GM18507 (cell line): ENCODE results near the gene GPATCH2.
"Not testable (repeated sequence)": the region's sequence is repeated elsewhere in the genome, so short reads cannot be mapped to it uniquely, and the experiment has no call there.

Experiments used
- DNase-seq: peaks from one replicate; pipeline ENCODE4 v3.0.0; 2011; ENCODE audit warnings: low read depth; ENCODE audit not compliant: insufficient read length; ENCODE audit errors: extremely low spot score
- FAIRE-seq: peaks from 2 replicates; lab custom pipeline; 2011; peaks lifted over from hg19 to GRCh38; lab: Jason Lieb, UNC

The GPATCH2 gene

GRCh38 chr1:217402301-217402700 is 228.6 kb downstream of the GPATCH2 start:
- DNase-seq, result no peak
- FAIRE-seq, result no peak

GRCh38 chr1:217393896-217394295 is 237.0 kb downstream of the GPATCH2 start:
- FAIRE-seq (no peak), DNase-seq (no peak)

GRCh38 chr1:217392441-217392840 is 238.4 kb downstream of the GPATCH2 start:
- no peak for DNase-seq
- no peak for FAIRE-seq

- FAIRE-seq, result no peak
- DNase-seq, result no peak
Observed at GRCh38 chr1:217389895-217390294, 241.0 kb downstream of the GPATCH2 start.

GRCh38 chr1:217388522-217389065 is 242.3 kb downstream of the GPATCH2 start:
- DNase-seq (no peak), FAIRE-seq (no peak)

- FAIRE-seq, result not testable (repeated sequence)
Observed at GRCh38 chr1:217381773-217382172, 249.1 kb downstream of the GPATCH2 start.

GRCh38 chr1:217379804-217380203 is 251.1 kb downstream of the GPATCH2 start:
- not testable (repeated sequence) for FAIRE-seq

More at GRCh38 chr1:217381773-217382172, 249.1 kb downstream of the GPATCH2 start:
- not testable (repeated sequence) for DNase-seq

GRCh38 chr1:217379336-217379735 is 251.6 kb downstream of the GPATCH2 start:
- FAIRE-seq, result no peak
- DNase-seq, result no peak

More at GRCh38 chr1:217379804-217380203, 251.1 kb downstream of the GPATCH2 start:
- DNase-seq, result not testable (repeated sequence)
